Kasumi-1 (cell line): ENCODE results near the gene SDHA.

Experiments used
- DNase-seq, 2 experiments: peaks; one replicate each; lab custom pipeline; 2025; lab: John Stamatoyannopoulos, UW

Gene SDHA

DNA sequence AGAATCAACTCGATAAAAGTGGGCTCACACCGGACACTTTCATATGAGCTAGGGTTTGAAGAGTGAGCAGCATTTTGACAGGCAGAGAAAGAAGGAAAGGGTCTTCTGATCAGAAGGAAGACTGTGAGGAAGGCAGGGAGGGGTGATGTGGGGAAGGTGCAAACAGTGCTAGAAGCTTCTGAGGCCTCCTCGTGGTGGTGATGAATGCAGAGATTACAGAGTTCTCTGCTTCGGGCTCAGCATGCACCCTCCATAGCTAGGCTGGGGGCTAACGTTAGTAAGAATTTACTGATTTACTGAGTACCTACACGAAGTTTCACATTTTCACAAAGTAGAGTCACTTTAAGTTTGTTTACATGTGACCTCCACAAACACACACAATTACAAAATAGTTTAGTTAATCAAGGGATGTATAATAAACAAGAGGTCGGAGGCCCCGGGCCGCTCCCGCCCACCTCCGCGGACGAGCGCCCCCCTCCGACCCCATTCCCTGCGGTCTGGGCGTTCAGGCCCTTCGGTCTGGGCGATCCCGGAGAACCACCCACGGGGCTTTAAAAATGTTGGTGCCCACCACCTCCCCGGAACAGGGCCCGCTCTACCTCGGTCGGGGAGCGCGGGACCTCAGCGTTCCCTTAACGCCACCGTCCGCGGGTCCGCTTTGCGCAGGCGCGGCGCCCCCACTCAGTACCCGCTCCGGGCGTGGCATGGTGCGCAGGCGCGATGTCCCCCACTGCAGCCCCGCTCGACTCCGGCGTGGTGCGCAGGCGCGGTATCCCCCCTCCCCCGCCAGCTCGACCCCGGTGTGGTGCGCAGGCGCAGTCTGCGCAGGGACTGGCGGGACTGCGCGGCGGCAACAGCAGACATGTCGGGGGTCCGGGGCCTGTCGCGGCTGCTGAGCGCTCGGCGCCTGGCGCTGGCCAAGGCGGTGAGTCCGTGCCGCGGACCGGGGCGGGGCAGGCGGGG is at the start of gene SDHA, which contains the start of gene CCDC127:
Gene SDHA, plus strand, starts transcription at position 827 of the 963 bp plus-strand sequence. Its CDS starts 36 bp downstream, at position 863.
Gene CCDC127, minus strand, starts transcription at position 660 of the 963 bp plus-strand sequence. CDS start 1,304 bp downstream, outside the sequence.
- peak; percentile 76 to 84 for DNase-seq

GRCh38 chr5:169071-169727 is 48.9 kb upstream of the SDHA start:
- no peak for DNase-seq

GRCh38 chr5:169728-170094 is 48.4 kb upstream of the SDHA start:
- no peak for DNase-seq

DNA sequence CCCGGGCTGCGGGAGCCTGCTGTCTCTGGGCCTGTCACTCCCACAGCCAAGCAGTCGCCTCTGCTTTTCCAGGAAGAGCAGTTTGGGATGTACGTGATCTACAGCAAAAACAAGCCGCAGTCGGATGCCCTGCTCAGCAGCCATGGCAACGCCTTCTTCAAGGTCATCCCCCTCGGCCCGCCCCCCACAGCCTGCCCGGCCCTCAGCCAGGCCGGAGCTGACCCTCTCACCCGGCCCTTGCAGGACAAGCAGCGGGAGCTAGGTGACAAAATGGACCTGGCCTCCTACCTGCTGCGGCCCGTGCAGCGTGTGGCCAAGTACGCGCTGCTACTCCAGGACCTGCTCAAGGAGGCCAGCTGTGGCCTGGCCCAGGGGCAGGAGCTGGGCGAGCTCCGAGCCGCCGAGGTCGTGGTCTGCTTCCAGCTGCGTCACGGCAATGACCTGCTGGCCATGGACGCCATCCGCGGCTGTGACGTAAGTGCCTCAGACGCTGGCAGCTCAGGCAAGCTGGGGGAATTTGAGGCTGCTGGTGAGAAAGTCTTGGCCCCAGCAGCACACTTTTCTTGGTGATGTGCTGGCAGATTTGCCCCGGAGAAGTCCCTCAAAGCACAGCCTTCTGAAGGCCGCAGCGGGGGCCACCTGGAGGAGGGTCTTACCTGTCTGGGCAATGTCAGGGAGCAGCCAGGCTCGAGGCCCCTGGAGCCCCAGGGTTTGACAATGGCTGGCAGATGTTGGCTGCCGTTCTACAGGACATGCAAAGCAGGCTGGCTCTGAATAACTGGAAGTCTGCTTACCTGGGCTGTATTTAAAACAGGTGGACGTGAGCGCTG is 46.9 kb upstream of the SDHA start:
- no peak for DNase-seq

GRCh38 chr5:171801-172331 is 46.3 kb upstream of the SDHA start:
- DNase-seq, result no peak

- no peak for DNase-seq
These were observed 45.7 kb upstream of the SDHA start for GRCh38 chr5:172421-172820.

DNA sequence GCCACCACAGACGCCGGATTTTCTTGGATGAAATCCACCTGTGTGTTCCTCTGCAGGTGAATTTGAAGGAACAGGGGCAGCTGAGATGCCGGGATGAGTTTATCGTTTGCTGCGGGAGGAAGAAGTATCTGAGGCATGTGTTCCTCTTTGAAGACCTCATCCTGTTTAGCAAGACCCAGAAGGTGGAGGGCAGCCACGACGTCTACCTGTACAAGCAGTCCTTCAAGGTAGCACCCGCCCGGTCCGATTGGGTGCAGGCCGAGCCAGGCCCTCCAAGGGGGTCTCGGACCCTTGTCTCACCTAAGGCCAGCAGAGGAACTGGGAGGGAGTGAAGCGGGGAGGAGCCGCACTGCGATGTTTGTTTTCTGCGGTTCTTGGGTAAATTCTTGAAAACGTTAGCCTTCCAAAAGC is 45.3 kb upstream of the SDHA start:
- no peak for DNase-seq

- DNase-seq, result no peak
These were observed 44.5 kb upstream of the SDHA start for GRCh38 chr5:173392-174290.

DNA sequence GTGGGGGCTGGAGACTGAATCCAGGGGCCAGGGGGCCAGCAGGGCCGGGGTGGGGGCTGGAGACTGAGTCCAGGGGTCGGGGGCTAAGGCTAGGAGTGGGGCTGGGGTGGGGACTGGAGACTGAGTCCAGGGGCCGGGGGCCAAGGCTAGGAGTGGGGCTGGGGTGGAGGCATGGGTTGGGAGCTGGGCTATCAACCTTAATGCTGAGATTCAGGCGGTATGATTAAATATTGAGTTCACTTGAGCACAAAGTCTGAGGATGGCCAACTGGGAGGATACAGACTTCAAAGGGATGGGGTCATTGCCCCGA is 43.9 kb upstream of the SDHA start:
- no peak for DNase-seq

GRCh38 chr5:174876-175465 is 43.1 kb upstream of the SDHA start:
- no peak for DNase-seq

GRCh38 chr5:176296-176823 is 41.8 kb upstream of the SDHA start:
- no peak for DNase-seq

GRCh38 chr5:178110-178509 is 40.0 kb upstream of the SDHA start:
- DNase-seq, result no peak

- no peak for DNase-seq
These were observed 38.7 kb upstream of the SDHA start for GRCh38 chr5:179401-179800.

- DNase-seq, result no peak
These were observed 37.7 kb upstream of the SDHA start for GRCh38 chr5:180286-180918.

DNA sequence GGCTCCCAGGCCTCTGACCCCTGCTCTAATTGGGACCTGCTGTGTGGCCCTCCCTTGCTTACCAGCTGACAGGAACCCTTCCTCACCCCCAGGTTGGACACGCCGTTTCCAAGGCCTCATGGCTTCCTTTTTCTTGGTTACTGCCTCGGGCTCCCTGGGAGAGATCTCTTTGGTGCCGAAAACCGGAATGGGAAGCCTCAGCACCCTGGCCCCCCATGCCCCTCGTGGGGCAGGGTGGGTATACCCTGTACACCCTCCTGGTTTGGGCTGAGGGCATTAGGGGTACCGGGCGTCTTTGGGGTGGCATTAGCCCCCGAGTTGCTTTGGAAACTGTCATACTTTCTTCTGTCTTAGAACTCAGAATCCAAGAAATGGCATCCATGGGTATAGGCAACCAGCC is 37.0 kb upstream of the SDHA start:
- DNase-seq, result no peak

- DNase-seq, result no peak
These were observed 36.6 kb upstream of the SDHA start for GRCh38 chr5:181566-181965.

DNA sequence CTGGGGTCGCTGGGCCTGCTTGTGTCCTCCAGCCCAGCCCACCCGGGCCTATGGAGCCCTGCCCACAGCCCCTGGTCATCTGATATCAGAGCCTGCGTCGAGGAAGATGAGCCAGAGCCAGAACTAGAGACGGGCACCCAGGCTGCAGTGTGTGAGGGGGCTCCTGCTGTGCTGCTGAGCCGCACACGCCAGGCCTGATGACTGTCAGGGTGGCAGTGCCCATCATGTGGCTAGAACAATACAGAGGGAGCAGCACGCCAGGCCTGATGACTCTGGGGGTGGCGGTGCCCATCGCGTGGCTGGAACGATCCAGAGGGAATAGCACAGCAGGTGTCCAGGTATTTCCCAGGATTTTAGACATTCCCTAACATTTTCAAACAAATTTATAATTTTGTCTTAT is 36.0 kb upstream of the SDHA start:
- DNase-seq, result no peak

DNA sequence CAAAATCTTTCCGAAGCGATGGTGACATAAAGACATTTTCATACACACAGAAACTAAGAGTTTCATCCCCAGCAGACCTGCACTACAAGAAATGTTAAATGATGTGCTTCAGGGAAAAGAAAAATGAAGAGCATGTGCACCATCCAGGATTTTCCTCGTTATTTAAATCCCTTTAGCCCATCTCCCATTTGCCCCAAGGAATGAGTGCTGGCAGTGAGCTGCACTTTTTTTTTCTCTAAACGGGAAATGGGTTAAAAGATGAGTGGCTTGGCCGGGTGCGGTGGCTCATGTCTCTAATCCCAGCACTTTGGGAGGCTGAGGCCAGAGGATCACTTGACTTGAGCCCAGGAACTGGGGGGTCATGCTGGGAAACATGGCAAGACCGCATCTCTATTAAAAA is 33.6 kb upstream of the SDHA start:
- DNase-seq, result no peak

- DNase-seq, result no peak
These were observed 32.7 kb upstream of the SDHA start for GRCh38 chr5:185095-186070.
